Hepatic stellate cell (primary cell): Measurements from ENCODE around the gene ERBB4.

Experiments
- DNase-seq: peaks from one replicate; pipeline ENCODE4 v3.0.0; 2011; ENCODE audit warnings: low spot score

The ERBB4 gene

DNA sequence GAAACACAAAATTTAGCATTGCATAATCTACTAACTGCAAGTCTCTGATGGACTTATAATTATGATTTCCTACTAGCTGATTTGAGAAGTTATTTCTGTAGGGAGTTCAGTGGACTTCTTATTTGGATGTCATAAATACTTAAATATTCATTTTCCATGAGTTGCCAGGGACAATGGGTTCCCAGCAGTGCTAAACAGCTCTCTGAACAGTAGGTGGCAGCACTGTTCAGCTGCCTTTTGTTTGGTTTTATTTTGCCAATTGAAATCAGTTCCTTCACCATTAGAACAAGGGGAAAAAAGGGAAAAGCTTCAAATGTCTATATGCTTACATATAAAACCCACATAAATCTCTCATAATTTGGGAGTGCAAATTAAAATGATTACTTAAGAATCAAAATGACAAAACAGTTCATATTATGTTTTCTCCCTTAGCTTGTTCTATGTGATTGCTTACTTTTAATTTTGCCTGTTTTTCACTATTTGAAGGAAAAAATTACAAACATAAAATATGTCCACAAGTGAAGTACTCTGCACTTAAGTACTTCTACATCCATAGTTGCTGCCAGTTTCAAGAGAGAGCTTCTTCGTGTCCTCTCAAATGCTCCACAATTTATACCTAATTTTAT lies 1083.3 kb downstream of the ERBB4 start:
- peak; percentile 18 for DNase-seq

DNA sequence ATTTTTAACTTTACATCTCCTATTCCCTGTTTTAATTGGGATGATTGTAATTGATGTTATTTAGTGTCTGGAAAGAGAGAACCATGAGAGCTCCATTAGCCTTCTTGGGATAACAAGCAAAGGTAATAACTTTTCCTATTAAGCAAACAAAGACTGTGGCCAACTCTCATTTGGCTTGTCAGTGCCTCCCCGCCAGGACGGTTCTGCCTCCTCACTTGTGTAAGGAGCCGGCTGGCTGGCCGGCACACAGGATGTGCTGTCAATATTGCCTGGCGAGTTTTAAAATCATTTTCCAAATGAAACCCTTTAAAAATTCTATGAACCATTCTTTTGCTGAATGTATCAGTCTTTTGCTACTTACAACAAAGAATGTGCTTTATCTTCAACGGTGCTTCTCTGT lies 1083.9 kb downstream of the ERBB4 start:
- DNase-seq: no peak

DNA sequence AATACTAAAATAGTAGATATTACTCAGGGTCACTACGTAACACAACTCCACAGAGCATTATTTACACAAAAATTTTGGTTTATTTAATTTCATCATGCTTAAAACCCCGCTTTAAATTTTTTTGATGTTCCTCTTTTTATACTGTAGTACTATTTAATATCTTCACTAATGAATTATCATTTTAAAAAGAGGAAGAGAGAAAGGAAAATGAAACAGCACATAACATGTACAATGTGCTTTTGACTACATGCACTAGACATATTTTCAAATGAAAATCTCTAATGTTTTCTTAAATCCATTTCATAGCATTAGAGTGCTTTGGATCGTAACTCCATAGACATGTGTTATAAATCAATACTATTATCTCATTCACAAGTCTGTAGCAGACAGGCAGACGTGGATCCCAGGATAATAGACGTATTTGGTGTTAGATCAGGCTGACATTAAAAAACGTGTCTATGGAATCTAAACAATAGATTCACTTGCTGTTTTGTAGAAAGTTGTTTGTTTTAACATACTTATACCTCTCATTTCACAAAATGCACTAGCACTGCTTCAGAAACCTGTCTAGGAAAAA lies 1085.2 kb downstream of the ERBB4 start:
- DNase-seq: no peak

DNA sequence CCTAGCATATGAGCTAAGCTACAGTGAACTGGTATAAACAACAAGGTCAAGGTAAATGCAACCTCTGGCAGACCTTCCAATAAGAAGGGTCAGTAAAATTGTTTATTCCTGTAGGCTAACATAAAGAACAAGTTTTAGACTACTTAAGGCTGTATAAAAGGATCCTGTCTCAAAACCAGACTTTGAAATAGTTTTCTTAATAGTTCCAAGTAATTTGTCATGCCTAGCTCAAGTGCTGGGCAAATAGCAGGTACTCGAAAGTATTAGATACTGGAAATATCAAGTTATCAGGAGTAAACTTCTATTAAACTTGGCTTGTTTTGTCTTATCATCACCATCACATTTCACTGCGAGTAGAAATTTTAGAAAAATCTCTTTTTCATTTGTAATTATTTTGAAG lies 1087.0 kb downstream of the ERBB4 start:
- DNase-seq: no peak

DNA sequence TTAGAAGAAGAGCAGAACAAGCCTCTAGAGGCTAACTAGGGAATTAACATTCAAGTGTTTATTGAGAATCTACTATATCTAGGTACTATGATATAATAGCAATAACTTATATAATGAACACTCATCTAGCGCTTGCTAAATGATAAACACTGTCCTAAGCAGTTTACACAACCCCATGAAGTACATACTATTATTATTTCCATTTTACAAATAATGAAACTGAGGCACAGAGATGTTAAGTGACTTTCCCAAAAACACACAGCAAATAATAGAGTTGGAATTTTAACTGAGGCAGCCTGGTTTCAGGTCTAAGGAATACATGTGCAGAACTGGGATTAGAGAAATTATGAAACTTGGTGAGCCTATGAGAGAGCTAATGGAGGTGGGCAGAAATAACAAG lies 1088.8 kb downstream of the ERBB4 start:
- no peak for DNase-seq

DNA sequence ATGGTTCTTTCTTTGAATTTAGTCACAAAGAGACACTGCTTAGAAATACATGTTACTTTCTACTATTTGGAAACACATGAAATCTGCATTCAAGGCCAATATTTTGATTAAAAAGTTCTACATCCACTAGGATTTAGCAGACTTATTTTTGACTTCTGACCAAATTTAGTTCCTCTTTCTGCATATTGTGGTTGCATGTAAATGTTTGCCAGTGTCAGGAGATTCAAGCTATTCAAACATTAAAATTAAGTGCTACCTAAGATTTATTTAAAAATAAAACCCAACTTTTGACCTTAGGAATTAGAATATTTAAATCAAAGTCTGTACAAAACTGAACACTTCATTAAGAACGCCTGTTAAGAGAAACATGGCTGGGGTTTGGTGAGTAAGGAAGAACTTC lies 1091.1 kb downstream of the ERBB4 start:
- no peak for DNase-seq

DNA sequence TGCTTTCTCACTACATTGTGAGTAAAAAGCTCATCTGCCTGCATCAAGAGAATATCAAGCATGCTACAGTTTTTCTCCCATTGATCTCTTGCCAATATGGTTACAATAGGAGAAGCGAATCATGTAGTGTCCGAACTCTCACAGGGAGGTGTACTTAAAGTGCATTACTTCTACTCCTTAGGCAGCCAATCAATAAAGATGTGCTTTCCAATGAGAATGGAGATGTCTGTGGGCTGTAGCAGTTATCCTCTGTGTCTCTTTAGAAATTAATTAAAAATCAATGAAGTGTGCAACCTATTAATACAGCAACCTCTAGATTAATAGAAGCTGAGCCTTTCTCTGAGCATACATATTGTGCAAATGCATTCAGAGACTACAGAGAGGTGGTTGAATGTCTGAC lies 1098.5 kb downstream of the ERBB4 start:
- no peak for DNase-seq

DNA sequence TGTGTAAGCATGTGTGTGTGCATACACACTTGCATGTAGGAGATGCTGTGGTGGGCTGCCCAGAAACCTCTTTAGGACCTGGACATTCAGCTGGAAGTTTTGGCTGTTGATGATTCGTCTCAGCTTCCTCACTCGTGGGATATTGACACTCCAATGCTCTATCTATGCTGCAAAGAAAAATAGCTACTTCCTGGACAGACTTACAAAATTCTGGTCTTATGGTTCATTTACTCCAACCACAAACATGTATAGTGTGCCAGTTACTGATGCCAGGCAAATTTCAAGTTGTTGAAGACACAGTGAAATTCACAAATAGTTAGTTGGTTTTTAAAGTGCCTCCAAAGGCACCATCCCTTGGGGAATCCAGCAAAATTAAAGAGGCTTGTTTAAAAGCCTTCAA lies 1099.6 kb downstream of the ERBB4 start:
- no peak for DNase-seq

DNA sequence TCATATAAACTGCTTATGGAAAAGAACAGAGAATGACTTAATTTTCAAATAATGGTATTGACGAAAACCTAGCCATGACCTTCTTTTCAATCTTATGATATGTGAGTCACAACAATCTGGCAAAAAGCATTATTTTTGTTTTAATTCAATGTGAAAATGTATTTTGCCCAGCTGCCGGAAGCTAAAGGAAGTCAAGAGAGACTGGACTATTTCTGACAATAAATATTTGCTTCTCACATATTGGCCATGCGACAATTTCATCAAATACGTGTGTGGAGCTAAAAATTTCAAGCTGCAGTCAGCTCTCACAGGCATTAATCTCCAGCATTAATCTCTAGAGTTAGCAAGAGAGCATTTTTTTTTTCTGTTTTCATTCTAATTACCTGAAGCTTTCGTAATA lies 1101.2 kb downstream of the ERBB4 start:
- DNase-seq: no peak

DNA sequence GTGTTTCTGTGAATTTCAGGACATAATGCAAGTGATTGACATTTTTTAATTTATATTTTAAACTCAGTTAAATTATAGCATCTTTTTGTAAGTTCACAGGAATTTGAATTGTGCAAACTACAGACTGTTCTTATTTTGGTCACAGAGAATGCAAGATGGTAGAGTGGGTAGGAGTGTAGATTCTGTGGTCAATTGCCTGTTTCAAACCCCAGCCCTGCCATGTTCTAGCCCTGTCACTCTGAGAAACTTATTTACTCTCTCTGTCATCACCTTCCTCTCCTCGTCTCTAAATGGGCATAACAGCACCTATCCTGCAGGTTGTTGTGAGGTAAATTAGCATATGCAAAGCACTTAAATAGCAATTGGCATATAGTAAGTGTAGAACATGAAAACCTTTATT lies 1102.4 kb downstream of the ERBB4 start:
- no peak for DNase-seq

DNA sequence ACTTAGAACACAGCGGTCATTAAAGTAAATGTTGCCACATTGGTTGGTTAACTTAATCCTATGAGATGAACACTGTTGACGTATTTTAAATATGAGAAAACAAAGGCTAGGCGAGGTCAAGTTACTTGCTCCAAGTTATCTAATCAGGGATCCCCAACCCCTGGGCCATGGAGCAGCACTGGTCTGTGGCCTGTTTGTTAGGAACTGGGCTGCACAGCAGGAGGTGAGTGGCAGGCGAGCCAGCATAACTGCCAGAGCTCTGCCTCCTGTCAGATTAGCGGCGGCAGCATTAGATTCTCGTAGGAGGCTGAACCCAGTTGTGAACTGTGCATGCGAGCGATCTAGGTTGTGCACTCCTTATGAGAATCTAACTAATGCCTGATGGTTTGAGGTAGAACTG lies 1103.3 kb downstream of the ERBB4 start:
- DNase-seq: no peak

DNA sequence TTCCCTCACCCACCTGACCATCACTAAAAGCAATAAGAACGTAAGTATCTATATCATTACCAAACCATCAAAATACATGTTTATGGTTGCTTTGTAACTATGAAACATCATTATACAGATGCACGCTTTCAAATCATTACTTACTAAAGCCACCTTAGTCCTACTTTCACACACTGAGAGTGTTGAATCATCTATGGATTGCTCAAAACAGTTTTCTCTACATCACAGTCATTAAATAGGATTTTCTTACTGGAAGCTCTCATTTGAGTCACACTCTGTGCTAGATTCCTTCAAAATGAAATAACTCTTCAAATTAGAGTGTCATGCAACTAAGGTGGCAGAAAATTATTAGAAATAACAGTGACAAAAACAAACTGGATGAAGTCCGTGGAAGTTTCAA lies 1103.8 kb downstream of the ERBB4 start:
- DNase-seq: no peak

DNA sequence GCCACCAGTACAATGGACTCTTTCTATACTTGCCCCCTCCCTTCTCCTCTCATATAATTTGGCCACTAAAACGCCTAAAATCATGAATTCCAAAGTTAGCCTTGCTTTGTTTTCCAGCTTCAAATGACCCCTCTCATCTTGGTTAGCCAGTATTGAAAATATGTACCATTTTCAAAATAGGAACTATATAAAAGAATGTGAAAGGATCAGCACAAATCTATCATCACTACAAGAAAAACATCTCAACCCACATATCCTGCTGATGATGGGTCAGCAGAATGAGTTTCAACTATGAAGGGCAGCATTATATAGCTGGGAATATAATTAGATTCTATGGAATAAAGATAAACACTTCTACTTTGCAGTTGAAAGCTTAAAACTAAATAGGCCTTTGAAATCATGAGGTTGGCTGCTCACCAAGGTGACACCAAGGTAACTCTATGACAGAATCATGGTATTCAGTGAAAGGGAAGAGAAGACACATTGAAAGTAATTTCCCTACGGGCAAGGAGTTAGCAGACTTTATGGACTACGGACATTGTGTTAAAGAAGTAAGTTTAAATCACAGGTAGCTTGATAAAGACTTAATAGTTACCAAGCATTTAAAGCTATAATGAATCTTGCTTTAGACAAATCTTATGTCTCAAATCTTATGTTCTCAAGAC lies 1109.2 kb downstream of the ERBB4 start:
- DNase-seq: no peak

DNA sequence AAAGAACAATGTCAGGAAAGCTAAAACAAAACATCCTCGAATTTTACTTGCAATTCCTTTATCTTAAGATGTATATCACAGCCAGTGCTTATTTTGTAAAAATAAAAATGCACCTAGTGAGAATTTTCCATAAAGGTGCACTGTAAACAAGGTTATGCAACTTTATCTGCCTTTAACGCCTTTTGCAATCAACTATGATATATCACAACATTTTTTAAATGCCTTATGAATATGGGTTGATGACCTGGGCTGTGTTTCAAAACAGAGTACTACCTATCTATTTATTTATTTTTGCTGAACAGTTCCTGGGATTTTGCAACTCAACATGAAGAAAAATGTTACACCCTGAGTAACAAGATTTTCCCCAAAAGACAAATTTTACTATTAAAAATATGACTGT lies 1112.4 kb downstream of the ERBB4 start:
- no peak for DNase-seq

DNA sequence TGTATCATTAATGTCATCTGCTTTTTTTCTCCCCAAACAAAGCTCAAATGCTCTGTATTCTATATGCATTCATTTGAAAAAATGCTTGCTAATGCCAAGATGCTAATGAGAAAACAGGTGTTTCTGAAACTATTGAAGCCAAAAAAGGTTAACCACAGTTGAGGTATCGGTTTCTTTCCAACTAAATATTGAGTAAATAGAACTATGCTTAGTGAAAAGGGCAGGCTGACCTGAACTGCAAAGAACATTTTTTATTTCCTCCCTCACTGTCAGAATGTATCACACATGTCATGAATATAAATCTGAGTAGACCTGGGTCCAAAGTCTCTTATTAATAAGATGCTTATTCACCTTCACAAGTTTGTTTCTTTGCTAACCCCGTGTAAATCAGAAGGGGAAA lies 1115.6 kb downstream of the ERBB4 start:
- DNase-seq: no peak

DNA sequence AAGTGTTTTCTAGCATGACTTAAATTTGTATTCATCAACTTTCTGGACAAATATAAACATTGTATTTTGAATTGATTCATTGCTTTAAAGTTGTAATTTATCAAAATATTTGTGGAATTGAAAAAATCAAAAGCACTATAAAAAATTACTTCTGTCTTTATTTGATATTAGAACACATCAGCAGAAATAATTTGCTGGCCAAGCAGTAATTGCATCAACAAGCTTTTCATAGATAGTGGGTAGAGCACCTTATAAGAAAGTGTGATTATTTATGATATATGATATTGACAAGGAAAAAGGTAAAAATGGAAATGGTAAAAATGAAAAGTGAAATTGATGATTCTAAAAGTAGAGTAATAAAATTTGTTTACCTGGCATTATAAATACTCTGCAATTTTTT lies 1121.1 kb downstream of the ERBB4 start:
- no peak for DNase-seq

DNA sequence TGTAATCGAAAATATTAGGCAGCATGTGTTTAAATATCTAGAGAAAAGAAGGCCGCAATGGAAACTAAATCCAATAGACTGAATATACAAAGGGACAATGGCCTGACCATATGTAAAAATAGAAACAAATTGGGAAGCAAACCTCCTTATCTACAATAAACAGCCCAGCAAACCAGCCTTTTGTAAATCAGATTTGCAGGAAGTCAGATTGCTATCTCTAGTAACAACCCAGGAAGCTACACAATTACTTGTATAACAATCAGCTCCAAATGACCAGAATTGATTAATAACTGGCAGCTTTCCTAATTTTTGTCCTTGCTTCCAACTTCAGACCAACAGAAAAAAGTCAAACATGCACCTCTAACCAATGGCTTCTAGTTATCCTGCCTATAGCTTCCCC lies 1122.2 kb downstream of the ERBB4 start:
- no peak for DNase-seq

DNA sequence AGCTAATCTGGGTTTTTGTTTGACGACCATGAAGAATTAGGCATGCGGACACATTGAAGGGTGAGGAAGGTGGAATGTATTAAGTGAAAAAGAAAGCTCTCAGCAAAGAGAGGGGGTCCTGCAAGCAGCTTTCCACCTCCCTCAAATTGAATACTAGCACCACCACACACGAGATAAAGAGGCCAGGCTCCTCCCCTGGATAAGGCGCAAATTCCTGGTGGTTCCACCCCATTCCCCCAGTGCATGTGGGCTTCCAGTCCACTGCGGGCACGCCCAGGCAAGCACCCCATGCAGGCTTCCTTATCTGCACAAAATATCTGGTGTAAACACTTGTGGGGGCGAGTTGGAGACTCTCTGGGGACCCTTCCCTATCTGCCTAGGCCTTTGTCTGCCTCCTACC lies 1124.9 kb downstream of the ERBB4 start:
- no peak for DNase-seq

DNA sequence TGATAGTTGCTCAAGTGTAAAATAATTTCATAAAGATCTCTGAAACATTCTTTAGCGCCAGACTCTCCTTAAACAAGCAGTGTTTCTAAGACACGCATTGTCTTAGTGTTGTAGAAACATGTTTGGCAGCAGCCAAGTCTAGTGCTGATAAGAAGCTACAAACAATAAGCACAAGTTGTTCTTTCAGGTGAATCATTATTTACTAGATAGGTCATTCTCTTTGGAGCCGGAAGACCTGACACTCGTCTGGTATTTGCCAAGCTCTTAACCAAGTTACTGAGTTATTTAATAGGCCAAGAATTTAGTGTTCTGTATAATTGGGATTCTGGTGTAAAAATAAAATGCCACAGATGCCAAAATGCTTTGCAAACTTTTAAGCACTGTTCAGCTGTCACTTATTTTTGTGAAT lies 1130.1 kb downstream of the ERBB4 start:
- no peak for DNase-seq

DNA sequence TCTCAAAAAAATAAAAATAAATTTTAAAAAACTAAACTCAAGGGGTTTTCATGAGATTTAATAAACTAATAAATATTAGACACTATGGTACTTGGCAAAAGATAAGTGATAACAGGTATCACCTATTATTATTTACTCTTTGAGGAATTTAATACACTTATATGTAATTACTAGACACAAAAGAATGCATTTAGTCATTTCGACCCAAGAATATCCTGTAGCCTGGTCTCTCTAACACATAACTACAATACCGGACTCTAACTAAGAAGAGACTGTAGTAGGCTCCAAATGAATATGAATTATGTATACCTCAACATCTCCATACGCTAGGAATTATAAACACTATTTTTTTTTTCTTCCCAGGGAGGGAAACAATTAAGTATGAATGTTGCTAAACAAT lies 1131.5 kb downstream of the ERBB4 start:
- no peak for DNase-seq

DNA sequence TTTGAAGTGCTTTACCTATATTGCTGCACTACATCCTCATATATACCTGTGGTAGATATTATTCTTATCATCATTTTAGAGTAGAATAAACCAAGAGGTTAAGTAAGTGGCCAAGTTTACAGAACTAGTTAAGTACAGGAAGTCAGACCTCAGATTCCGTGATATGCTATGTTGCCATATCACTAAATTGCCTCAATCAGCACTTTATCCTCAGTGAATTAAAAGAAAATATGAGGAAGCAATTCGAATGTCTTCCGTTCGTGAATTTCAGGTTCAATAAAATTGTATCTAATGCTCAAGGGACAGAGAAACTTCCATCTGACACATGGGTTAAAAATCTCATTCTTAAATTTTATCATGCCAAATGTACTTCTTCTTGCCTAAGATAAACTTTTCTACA lies 1133.6 kb downstream of the ERBB4 start:
- no peak for DNase-seq

DNA sequence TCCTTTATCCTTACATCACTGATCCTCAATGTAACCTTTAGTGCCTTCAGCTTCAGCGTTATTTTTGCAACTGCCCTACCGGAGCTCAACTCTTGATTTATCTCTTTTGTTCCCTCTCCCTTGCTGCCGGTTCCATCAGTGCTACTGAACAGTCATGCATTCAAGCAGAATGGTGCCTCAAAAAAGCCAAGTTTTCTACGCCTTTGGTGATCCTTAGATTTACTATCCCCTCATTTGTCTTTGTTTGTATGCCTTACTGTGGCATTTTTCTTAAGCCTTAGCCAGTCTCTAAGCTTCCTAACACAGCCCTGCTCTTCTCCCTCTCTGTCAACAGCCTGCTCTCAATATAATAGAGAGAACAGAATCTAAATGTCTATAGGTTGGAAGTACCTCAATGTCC lies 1134.5 kb downstream of the ERBB4 start:
- no peak for DNase-seq

DNA sequence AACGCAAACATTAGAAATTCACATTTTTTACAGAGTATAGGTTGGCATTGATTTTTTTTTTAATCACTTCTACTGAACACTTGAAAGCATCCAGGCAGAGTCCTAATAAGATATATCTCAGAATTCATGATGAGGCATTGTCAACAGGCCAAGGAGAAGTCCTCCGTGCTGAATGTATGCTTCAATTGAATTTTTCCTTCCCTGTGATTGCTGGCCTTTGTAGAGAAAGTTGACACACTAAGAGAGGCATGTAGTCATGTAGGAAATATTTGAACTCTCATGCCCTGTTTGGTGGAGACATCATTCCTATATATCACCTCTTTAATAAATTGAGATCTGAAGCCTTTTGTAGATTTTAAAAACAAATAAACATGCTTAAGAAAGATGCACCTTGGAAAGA lies 1137.3 kb downstream of the ERBB4 start:
- no peak for DNase-seq

DNA sequence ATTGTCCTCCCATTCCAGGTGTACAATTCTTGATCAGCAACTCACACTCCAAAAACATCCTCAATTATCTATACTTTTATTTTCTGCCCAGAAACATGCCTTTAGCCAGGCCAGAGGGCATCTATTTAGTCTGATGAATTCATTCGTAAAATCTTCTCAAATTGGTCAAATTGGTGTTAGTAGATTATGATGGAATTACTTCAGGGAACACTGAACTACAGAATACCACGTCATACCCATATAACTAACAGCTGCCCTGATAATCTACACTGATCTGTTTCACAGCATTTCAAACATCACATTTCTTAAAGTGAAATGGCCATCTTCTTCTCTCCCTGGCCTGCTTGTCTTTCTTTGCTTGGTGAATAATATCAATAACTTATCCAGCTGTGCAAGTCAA lies 1140.8 kb downstream of the ERBB4 start:
- no peak for DNase-seq
